KMS-11 (cell line): ENCODE measurements around the gene RASGRF2.

Source experiments
- H2AFZ ChIP-seq: fragments of 200-600 bp; sonication (generic); 2 replicates; pipeline ENCODE4 v1.6.1; 2016; ENCODE audit warnings: antibody characterized with exemption, mixed run types, low read depth
- H3K27ac ChIP-seq: fragments of 200-600 bp; sonication (generic); 2 replicates; pipeline ENCODE4 v1.6.1; 2016; ENCODE audit warnings: mild to moderate bottlenecking, mixed run types
- H3K27me3 ChIP-seq: fragments of 200-600 bp; sonication (generic); 2 replicates; pipeline ENCODE4 v1.6.1; 2017; ENCODE audit warnings: mild to moderate bottlenecking, low read depth, mixed run types, moderate library complexity; ENCODE audit not compliant: insufficient read depth
- H3K36me3 ChIP-seq: fragments of 200-600 bp; sonication (generic); 2 replicates; pipeline ENCODE4 v1.6.1; 2017; ENCODE audit warnings: mild to moderate bottlenecking, mixed run types; ENCODE audit not compliant: insufficient read depth
- H3K4me1 ChIP-seq: fragments of 200-600 bp; sonication (generic); 2 replicates; pipeline ENCODE4 v1.6.1; 2016; ENCODE audit warnings: mild to moderate bottlenecking, low read depth, mixed run types; ENCODE audit not compliant: poor library complexity, severe bottlenecking
- H3K4me2 ChIP-seq: fragments of 200-600 bp; sonication (generic); 2 replicates; pipeline ENCODE4 v1.7.0; 2016; ENCODE audit warnings: mild to moderate bottlenecking, mixed run types
- H3K4me3 ChIP-seq: fragments of 200-600 bp; sonication (generic); IDR thresholded peaks from 2 replicates; pipeline ENCODE4 v1.6.1; 2017; ENCODE audit warnings: low read depth, low read length, mixed read lengths; ENCODE audit not compliant: insufficient read depth
- H3K79me2 ChIP-seq: fragments of 200-600 bp; sonication (generic); 2 replicates; pipeline ENCODE4 v1.6.1; 2016; ENCODE audit warnings: low read depth, mixed run types; ENCODE audit not compliant: insufficient read depth
- H3K9ac ChIP-seq: fragments of 200-600 bp; sonication (generic); 2 replicates; pipeline ENCODE4 v1.6.1; 2016; ENCODE audit warnings: mild to moderate bottlenecking, mixed run types
- H4K20me1 ChIP-seq: fragments of 200-600 bp; sonication (generic); 2 replicates; pipeline ENCODE4 v1.6.1; 2016; ENCODE audit warnings: mild to moderate bottlenecking, mixed run types; ENCODE audit not compliant: insufficient read depth
- CTCF ChIP-seq: fragments of 200-600 bp; sonication (generic); conservative IDR thresholded peaks from 2 replicates; pipeline ENCODE4 v1.6.1; 2017; ENCODE audit warnings: low read depth, mild to moderate bottlenecking, antibody characterized with exemption, low read length, moderate library complexity, mixed read lengths

The RASGRF2 gene

GRCh38 chr5:81095835-81096234 is 135.7 kb downstream of the RASGRF2 start:
- H3K4me3 ChIP-seq = no peak overlapping the region

GRCh38 chr5:81097713-81098112 is 137.6 kb downstream of the RASGRF2 start:
- Histone ChIP-seq H3K9ac (no peak overlapping the region), H3K4me3 (no peak overlapping the region), H3K4me1 (no peaks in the 10 kb centered on the region), H3K36me3 (no peaks in the 10 kb centered on the region), H3K4me2 (no peak overlapping the region), H4K20me1 (no peaks in the 10 kb centered on the region), H3K27me3 (no peaks in the 10 kb centered on the region), H3K27ac (no peak overlapping the region), H2AFZ (no peak overlapping the region), H3K79me2 (no peaks in the 10 kb centered on the region)
- no peak for TF ChIP-seq CTCF

More at GRCh38 chr5:81095835-81096234, 135.7 kb downstream of the RASGRF2 start:
- H3K27me3 ChIP-seq = no peaks in the 10 kb centered on the region
- no peak overlapping the region for H3K27ac ChIP-seq
- no peak overlapping the region for H2AFZ ChIP-seq
- H3K9ac ChIP-seq = no peak overlapping the region
- H3K79me2 ChIP-seq = no peaks in the 10 kb centered on the region
- H4K20me1 ChIP-seq = no peaks in the 10 kb centered on the region
- no peak overlapping the region for H3K4me2 ChIP-seq
- no peak for TF ChIP-seq CTCF
- no peaks in the 10 kb centered on the region for H3K36me3 ChIP-seq
- no peaks in the 10 kb centered on the region for H3K4me1 ChIP-seq

- Histone ChIP-seq H3K27ac (no peak overlapping the region), H3K4me1 (no peaks in the 10 kb centered on the region), H2AFZ (no peak overlapping the region), H4K20me1 (no peaks in the 10 kb centered on the region), H3K9ac (no peak overlapping the region), H3K4me2 (no peak overlapping the region), H3K27me3 (no peaks in the 10 kb centered on the region), H3K79me2 (no peaks in the 10 kb centered on the region), H3K4me3 (no peak overlapping the region), H3K36me3 (no peaks in the 10 kb centered on the region)
- TF ChIP-seq CTCF = no peak
These were observed 145.2 kb downstream of the RASGRF2 start for GRCh38 chr5:81105261-81105877.

- Histone ChIP-seq H2AFZ (no peak overlapping the region), H3K4me1 (no peaks in the 10 kb centered on the region), H3K4me2 (no peak overlapping the region), H3K27me3 (no peaks in the 10 kb centered on the region), H3K27ac (no peak overlapping the region), H3K4me3 (no peak overlapping the region), H3K79me2 (no peaks in the 10 kb centered on the region), H3K9ac (no peak overlapping the region), H4K20me1 (no peaks in the 10 kb centered on the region), H3K36me3 (no peaks in the 10 kb centered on the region)
- no peak for TF ChIP-seq CTCF
These were observed 155.1 kb downstream of the RASGRF2 start for GRCh38 chr5:81115261-81115660.
